Vagina (tissue), 2 donors: Measurements from ENCODE around the gene SCMH1.

Source experiments
- CTCF ChIP-seq, 3 experiments: fragments of 450-650 bp in 2 of 3; fragments of 200-600 bp in 1 of 3; sonication (generic) in 1 of 3; IDR thresholded peaks; one replicate each; pipeline ENCODE4 v1.5.1; 2017 to 2019; ENCODE audit warnings: antibody characterized with exemption in 3 of 3, mild to moderate bottlenecking in 2 of 3, moderate library complexity in 2 of 3
- POLR2A ChIP-seq, 2 donors: fragments of 450-650 bp; IDR thresholded peaks; one replicate each; pipeline ENCODE4 v1.6.1; 2017; ENCODE audit warnings: antibody characterized with exemption in 2 of 2, mild to moderate bottlenecking in 2 of 2, moderate library complexity in 2 of 2

GRCh38 chr1:41246568-41246967 lies 4.5 kb upstream of the SCMH1 start:
- TF ChIP-seq CTCF (IDR thresholded peaks at IDR 0.05) (no peak), POLR2A (IDR thresholded peaks at IDR 0.05) (no peak)
